Measurements from ENCODE around the gene POLR2J2.
"Not testable (repeated sequence)": the region's sequence is repeated elsewhere in the genome, so short reads cannot be mapped to it uniquely, and the experiment has no call there.

POLR2J2 gene

DNA sequence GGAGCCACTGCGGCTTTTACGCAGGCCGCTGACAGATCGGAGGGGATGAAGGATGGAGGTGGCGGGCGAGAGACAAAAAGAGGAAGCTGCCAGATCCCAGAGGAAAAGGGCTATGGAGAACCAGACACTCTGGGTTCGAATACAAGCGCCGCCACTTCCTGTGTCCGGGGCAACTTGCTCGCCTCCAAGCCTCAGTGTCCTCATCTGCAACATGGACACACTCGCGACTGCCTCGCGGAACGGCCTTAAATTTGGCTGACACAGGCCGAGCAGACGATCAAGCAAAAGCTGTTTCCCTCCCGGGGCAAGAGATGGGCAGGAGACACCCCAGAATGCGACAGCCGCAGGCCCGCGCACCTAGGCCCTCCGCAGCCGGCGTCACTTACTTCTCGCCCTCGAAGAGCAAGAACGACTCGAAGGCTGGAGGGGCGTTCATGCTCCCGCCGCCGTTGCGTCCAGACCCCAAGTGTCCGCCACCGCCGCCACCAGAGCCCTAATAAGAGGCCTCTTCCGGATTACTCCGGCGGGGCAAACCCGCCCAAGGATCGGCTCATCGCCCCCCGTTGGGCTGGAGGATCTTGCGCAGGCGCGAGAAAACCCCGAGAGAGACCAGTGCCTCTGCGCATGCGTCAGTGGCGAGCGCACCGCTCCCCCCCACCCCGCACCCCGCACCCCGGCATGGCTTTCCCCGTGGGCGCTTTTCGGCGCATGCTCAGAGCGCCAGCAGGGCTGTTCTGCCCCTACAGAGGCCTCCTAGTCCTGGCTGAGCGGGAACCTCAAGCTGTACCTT is at the start of gene POLR2J2:
POLR2J2 (minus strand) TSS at position 498 of the 790 bp plus-strand sequence; CDS start at position 436, 62 bp downstream.
- peak within 1 kb of the TSS; percentile 8 for H3K4me3 ChIP-seq (ENCODE audit: low read depth, low read length)

DNA sequence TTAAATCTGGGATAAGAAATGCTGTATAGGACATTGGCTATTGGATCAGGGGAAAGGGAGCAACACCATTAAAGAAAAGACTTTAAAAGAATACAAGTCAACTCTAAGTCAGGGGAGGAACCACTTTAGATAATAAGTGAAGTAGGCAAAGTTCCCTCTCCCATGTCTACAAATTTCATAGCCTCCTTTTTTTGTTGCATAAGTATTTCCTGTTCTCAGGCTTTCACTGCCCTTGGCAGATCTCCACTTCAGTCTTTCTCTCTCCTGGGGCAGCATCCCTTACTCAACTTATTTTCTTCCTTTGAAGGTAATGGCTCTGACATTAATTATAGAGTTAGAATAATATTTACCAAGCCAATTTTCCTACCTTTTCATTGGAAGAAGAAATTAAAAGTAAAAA is 47.0 kb upstream of the POLR2J2 start:
- H3K4me3 ChIP-seq (ENCODE audit: low read depth, low read length) = not testable (repeated sequence)

DNA sequence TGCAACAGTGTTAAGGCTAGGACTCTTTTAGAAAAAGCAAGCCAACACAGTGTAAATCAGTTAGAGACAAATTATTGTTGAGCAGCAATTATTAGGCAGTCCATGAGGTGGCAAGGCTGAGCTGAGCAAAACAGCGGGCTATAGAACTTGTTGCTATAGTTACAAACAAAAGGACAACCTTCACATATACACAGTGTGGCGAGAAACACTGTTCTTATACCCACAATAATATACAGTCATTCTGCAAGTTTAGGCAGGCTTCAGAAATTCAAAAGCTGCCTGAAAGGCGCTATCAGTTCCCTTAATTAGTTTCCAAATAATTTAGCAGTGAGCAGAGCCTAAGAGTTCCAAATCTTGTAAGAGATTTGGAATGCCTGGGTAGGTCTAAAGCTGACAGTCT is 44.3 kb upstream of the POLR2J2 start:
- H3K4me3 ChIP-seq (ENCODE audit: low read depth, low read length) = not testable (repeated sequence)

DNA sequence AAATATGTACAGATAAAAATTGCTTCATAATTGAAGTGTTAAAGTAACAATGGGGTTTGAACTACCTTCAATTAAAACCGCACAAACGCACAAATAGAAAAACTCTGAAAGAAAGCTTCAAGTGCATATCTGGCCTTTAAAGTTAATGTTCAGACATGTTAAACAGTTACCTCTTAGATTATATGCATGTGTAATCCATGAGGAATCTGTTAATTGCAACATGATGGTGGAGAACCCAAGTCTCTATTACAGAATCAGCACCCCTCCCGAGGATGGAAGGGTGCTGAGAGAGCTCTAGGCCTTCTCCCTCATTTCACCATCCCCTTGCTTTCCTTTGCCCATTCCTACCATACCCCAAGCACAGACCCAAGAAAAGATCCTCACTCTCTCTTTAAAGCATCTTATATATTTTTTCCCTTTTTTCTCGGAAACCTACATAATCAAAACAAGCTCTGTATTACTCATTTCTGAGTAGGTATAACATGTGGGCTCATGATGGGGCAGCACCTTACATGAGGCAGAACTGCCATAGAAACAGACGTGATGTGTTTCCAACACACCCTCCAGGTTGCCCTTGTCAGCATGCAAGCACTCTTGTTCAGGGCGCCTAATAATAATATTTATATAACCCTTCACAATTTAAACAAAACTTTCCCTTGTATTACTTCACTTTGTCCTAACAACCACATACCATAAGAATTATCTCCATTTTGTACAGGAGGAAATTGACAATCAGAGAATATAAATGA is 43.5 kb upstream of the POLR2J2 start:
- not testable (repeated sequence) for H3K4me3 ChIP-seq (ENCODE audit: low read depth, low read length)

DNA sequence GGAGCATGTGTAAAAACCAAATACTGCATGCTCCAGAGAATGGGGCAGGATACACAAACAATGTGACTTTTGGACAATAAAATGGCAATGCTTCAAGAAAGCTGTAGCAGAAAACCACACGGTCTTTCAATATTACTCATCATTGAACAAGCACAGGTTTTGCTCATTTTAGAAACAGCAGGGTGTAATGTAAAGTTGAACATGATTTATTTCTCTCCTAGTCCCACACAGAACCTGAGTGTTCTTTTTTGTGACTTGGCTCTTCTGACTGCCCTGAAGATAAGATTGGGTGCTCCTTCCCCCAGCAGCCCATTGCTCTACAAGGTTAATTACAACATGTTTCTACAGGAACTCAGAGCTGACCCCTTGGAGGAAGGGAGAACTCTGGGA is 42.2 kb upstream of the POLR2J2 start:
- H3K4me3 ChIP-seq (ENCODE audit: low read depth, low read length) = not testable (repeated sequence)

DNA sequence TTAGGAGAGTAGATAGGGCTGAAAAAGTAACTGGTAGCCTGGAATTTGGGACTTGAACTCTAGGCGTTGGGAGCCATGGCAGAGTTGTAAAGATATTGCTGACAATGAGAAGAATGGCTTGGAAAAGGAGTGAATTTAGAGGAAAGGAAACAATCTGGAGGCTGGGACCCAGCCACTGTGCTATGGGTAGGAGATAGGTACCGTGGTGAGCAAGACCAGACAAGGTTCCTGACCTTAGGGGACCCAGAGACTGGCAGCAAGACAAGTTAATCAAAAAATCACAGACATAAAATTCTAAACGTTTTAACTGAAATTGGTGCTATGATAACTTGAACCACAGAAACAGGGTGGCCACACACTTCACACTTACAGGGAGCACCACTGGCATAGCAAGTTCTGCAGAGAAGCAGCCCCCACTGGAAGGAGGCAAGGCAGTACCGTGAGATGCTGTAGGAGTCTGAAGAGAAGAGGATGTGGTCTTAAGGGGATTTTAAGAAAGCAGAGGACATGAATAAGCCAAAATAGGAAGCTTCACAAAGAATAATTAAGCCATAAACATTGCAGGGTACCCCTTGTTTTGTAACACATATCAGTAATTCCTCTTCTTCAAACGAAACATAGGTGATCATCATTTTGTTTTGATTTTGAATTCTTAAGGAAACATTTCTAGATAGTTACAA is 41.7 kb upstream of the POLR2J2 start:
- not testable (repeated sequence) for H3K4me3 ChIP-seq (ENCODE audit: low read depth, low read length)

DNA sequence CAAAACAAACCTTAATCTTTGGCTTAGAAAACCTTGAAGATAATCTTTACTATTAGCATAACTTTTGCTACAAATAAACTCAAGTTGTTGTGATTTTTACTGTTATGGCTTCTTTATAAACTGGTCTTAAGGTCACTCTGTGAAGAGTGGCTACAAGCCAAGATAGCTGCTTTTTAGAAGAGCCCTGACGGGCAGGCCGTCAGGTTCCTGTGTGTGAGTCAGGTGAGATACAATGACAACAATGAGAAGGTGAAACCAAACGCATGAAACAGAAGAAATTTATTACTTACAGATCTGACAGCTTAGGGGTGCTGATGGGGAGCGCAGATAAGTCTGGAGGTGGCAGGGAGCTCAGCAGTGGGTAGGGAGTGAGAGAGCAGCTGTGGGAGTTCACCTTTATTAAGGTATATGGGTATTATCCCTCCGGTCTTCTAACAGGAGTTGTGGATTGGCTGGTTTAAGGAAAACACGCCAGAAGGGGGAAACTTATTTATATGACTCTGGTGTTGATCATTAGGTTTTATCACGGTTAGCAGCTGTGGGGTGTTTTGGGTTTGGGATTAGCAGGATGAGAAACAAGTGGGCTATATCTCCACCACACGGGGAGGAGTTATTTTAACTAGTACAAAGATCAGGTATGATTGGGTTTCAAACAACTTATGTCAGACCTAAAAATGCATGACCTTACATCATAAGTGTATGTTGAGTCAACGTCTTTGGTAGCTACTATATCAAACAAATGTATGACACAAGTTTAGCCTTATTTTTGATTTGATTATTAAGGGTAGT is 27.7 kb upstream of the POLR2J2 start:
- H3K4me3 ChIP-seq (ENCODE audit: low read depth, low read length) = not testable (repeated sequence)

DNA sequence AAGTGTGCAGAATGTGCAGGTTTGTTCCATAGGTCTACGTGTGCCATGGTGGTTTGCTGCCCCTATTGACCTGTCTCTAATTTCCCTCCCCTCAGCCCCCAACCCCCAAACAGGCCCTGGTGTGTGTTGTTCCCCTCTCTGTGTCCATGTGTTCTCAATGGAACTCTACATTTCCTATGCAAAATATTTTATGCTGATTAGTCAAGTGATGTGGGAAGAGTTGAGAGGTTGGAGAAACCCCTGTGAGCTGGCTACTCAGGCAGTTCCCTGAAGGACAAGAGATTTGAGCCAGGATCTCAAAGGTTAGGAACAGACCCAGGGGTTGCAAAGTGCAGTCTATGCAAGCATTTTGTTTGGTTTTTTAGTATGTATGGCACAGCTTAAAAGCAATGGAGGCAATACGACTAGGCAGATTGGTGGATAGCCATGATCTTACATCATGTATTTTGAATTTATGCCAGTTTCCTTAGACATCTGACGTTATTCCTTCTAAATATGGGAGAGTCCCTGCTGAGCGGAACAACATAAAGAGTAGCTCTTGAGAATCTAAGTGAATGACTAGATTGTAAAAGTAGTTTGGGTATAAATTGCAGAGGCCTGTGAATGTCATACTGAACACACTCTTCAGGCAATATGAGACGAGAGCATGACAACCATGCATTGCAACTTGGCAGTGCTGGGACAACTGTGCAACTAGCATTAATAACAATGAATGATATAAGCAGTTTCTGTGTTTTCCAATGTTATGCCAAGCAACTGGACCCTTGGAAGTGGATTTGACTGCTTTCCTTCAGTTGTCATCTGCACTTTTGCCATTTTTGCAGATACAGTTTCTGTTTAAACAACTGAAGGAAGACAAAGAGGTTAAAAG is 26.4 kb upstream of the POLR2J2 start:
- not testable (repeated sequence) for H3K4me3 ChIP-seq (ENCODE audit: low read depth, low read length)

DNA sequence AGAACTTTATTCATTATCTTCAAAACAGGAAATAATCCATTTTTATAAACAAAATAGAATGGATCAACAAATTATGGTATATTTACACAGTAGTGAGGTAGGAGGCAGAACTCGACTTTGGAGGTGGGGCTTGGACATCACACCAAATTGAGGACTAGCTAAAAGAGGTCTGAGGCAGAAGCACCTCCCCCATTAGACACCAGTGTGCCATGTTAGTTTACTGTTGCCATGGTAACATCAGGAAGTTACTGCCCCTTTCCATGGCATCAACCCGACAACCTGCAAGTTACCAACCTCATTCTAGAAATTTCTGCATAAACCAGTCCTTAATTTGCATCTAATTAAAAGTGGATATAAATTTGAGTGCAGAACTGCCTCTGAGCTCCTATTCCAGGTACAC is 24.5 kb upstream of the POLR2J2 start:
- not testable (repeated sequence) for H3K4me3 ChIP-seq (ENCODE audit: low read depth, low read length)

DNA sequence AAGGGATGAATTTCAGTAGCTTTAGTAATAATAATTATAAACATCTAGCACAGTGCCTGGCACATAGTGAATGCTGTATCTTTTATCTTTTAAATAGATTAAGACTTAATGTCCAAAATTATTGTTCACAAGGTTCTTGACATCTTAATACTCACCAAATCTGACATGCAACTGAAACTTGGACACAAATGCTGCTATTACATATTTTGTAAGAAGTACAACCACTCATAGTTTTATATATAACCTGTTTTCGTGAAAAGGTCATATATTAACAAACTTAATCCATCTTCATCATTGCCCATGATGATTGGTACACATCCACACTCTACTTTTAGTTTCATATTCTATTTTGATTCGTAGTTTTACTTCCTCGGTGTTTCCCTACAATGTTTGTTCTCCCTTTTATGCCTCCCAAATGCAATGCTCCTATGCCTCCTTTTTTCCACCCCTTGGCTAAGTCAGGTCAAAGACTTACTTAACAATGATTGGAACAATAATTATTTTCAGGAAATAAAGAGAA is 23.6 kb upstream of the POLR2J2 start:
- H3K4me3 ChIP-seq (ENCODE audit: low read depth, low read length) = not testable (repeated sequence)

DNA sequence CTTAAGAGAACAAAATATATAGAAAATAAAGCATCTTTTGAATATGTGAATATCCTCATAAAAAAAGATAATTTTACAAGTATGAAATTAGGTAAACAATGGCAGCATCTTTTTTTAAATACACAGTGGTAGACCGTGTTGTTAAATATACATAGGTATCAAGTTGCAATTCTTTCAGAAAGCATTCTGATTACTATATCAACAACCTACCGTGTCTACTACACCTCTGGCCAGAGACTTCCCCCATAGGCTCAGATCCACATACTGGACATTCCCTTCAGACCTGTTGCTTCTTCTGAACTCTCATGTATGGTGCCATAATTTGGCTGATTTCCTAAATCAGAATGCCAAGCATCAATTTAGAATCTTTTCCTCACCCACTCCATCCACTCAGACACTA is 22.5 kb upstream of the POLR2J2 start:
- H3K4me3 ChIP-seq (ENCODE audit: low read depth, low read length) = not testable (repeated sequence)

DNA sequence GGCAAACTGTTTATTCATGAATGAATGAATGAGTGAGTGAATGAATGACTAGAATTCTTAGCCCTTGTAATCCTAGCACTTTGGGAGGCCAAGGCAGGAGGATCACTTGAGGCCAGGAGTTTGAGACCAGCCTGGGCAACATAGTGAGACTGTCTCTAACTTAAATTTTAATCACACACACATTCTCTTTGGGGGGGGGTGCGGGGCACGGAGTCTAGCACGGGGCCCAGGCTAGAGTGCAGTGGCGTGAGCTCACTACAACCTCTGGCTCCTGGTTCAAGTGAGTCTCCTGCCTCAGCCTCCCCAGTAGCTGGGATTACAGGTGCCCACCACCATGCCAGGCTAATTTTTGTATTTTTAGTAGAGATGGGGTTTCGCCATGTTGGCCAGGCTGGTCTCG is 19.1 kb upstream of the POLR2J2 start:
- not testable (repeated sequence) for H3K4me3 ChIP-seq (ENCODE audit: low read depth, low read length)

DNA sequence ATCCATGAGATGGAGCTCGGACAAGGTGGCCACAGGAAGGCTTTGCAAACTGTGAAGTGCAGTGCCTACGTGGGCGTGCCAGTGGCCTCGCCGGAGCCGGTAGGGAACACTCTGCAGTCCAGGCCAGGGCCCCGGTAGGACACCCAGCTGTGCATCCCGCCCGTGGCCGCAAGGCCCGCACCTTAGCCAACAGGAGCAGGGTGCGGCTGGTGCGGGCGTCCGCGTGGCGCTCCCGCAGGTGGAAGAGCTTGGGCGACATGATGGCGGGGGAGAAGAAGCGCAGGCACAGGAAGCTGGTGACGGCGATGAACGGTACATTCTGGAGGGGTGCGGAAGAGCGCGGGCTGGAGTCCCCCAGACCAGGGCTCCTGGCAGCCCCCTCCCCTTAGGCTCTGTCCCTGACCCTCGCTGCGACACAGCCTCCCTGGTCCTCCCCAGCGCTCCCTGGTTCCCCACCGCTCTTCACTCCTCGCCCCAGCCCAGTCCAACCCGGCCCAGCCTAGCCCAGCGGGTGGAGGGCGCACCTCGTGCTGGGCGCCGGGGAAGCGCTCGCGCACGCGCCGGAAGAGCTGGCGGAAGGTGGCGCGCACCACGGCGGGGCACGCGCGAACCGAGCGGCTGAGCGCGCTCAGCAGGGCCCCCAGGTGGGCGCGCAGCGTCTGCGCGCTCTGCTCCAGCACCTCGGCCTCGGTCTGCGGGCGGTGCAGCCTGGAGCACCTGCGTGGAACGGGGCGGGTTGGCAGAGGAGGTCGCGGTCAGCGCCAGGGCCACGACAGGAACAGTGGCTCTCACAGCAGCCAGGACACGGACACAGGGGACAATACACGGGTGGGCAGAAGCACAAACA is 18.2 kb upstream of the POLR2J2 start:
- not testable (repeated sequence) for H3K4me3 ChIP-seq (ENCODE audit: low read depth, low read length)

DNA sequence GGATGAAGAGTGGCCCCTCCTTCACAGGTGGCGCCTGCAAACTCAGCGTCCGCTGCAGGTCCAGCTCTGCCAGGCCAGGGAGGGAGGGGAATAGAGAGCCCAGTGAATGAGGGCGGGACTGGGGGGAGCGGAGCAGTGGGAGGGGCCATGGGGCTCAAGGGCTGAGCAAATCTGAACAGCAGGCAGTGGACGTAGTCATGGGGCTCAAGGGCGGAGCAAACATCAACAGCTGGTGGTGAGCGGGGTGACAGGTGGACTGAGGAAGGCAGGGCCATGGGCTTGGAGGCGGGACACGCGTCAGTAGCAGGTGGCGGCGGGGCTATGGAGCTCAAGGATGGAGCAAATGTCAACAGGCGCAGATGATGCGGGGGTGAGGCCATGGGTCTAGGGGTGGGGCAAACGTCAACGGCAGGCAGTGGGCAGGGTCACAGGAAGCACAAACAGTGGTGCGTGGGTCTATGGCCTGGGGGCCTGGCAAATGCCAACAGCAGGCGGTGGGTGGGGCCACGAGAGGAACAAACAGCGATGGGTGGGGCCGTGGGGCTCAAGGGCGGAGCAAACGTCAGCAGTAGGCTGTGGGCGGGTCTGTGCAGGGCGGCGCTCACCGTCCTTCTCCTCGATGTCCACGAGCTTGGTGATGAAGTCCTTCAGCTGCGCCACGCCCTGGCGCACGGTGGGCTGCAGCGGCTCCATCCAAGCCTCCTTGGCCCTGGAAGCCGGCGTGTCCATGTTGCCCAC is 17.0 kb upstream of the POLR2J2 start:
- H3K4me3 ChIP-seq (ENCODE audit: low read depth, low read length) = not testable (repeated sequence)

DNA sequence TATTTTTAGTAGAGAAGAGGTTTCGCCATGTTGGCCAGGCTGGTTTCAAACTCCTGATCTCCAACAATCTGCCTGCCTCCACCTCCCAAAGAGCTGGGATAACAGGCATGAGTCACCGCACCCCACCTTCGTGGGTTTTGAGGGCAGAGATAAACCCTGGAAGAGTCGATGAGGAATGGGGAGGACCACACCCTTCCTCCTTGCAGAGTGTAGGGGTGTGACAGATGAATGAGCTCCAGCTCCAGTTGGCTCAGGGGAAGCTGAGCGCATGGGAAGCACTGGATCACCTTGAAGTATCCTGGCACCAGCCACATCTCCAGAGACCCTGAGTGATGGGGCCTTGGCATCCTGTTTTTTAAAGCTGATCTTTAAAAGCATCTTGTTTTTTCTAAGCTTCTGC is 11.1 kb upstream of the POLR2J2 start:
- H3K4me3 ChIP-seq (ENCODE audit: low read depth, low read length) = not testable (repeated sequence)

DNA sequence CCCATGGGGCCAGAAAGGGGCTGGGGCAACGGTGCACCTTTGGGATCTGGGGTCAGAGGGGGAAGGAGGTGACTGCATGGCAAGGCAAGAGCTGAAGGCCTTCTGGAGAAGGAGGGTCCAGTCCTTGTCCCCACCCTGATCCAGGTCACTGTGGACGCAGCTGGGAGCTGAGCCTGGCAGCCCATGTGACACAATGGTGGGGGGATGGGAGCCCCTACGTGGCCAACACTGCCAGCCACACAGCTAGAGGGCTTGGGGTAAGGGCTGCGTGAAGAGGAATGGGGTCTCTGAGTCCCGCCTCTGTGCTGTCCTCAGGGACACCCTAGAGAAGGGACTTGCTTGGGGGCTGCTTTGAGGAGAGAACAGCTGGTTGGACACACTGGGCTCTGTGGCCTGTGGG is 9.3 kb upstream of the POLR2J2 start:
- H3K4me3 ChIP-seq (ENCODE audit: low read depth, low read length) = not testable (repeated sequence)

DNA sequence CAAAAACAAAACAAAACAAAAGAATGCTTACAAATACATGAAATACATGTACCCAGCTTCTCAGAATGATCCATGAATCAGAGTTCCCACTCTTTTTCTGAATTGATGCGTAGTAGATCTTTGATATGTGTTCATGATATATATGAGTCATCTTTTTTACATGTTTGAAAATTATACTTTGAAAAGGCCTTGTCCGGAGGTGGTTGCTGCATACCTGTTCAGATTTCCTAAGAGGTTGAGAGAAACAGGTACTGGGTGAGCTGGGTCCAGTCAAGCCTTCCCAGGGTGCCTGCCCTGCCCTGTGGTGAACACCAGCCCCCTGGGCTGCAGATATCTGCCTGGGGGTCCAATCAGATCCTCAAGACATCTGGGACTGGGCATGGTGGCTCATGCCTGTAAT is 4.1 kb upstream of the POLR2J2 start:
- H3K4me3 ChIP-seq (ENCODE audit: low read depth, low read length) = not testable (repeated sequence)

DNA sequence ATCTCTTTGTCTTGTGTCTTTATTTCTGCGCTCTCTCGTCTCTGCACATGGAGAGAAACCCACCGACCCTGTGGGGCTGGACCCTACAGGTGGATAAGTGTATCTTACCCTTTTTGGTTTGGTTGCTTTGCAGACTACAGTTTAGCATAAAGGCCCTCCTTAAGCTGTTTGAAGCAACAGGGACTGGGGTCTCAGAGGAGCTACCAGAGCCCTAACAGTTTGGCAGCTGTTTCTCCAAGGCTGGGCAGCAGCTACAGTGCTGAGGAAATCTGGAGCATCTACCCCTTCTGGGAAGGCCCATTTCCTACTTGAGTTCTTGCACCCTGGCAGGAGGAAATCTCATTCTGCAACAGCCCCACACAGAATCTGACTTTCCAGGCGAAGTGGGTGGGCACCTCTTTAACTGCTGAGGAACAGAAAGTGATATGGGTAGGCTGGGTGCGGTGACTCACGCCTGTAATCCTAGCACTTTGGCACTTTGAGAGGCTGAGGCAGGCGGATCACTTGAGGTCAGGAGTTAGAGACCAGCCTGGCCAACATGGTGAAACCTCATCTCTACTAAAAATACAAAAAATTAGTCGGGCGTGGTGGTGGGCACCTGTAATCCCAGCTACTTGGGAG is 2.1 kb upstream of the POLR2J2 start:
- H3K4me3 ChIP-seq (ENCODE audit: low read depth, low read length) = not testable (repeated sequence)
